Esophagus muscularis mucosa (tissue), 3 donors: ENCODE results near the gene PPP1R37.

ENCODE experiments used
- CTCF ChIP-seq, 3 experiments: fragments of 200-600 bp in 2 of 3; fragments of 450-650 bp in 1 of 3; sonication (generic) in 2 of 3; IDR thresholded peaks; one replicate each; pipeline ENCODE4 v1.5.1; 2017 to 2019; ENCODE audit warnings: antibody characterized with exemption in 3 of 3, mild to moderate bottlenecking in 2 of 3, moderate library complexity in 1 of 3
- POLR2AphosphoS5 ChIP-seq, 2 donors: sonication (generic); formaldehyde crosslinking; IDR thresholded peaks; one replicate each; pipeline ENCODE4 v1.6.1; 2017; ENCODE audit warnings: antibody characterized with exemption in 2 of 2

GRCh38 chr19:45076851-45077730, 15.9 kb upstream of the PPP1R37 start:
- TF ChIP-seq CTCF (IDR thresholded peaks at IDR 0.05) (no peak), POLR2AphosphoS5 (IDR thresholded peaks at IDR 0.05) (no peak)
